ENCODE data around the gene FAM171A2. TPM values are rescaled to one million over a fixed set of nuclear protein-coding genes. Genes with fewer than 3 reads are reported as not detected.

FAM171A2 gene
- total and polyA plus RNA-seq, 2 of the 4 experiments (the other 2 are of a cell fraction): 3.2 to 5.9 TPM

GRCh38 chr17:44353672-44354331, 9.9 kb downstream of the FAM171A2 start:
- CTCF ChIA-PET: interaction anchor here (1.5 kb wide), 1 partner anchor 9 kb away, joined by 4 read pairs; the partner anchor contains the start of gene FAM171A2
- no peak overlapping the region for H3K4me3 ChIP-seq (ENCODE audit: insufficient read depth, low read depth, low read length)
- H4K8ac ChIP-seq (ENCODE audit: low read depth in 2 of 2, low read length in 2 of 2): no peak overlapping the region
- DNase-seq (no peak), ATAC-seq (ENCODE audit: low read depth) (no peak)
- POLR2A ChIA-PET (ENCODE audit: unreplicated experiment): no interaction called here
- no peak overlapping the region for H4K5ac ChIP-seq (ENCODE audit: low read depth, low read length)
- H3K27me3 ChIP-seq (ENCODE audit: control insufficient read depth, insufficient read depth, low read length): no peaks in the 10 kb centered on the region
- intact Hi-C loops (cut with micrococcal nuclease) (no loop called here), dilution Hi-C loops (cut with HindIII; ENCODE audit: low sequenced_read_pairs, unreplicated experiment) (no loop called here), in situ Hi-C loops (cut with MboI; ENCODE audit: low sequenced_read_pairs) (no loop called here)
- H3K23ac ChIP-seq (ENCODE audit: low read depth, low read length): no peak overlapping the region
- no peak overlapping the region for H3K56ac ChIP-seq (ENCODE audit: extremely low read depth, insufficient read depth, low read length)
- 57% methylated on average over 67 of the region's 98 CpGs; no CpG with 5 or more reads in 1 of the 2 experiments for WGBS, 2 experiments (ENCODE audit: extremely low coverage in 2 of 2, insufficient read length in 1 of 2)
- no peak overlapping the region for H3K4me2 ChIP-seq (ENCODE audit: low read depth, low read length)
- H2BK15ac ChIP-seq (ENCODE audit: low read depth, low read length): no peak overlapping the region
- H3K27ac ChIP-seq (ENCODE audit: insufficient read depth, low read length): no peak overlapping the region
- H3K9ac ChIP-seq (ENCODE audit: low read depth, low read length): no peak overlapping the region
- H2BK20ac ChIP-seq (ENCODE audit: low read depth, low read length): no peak overlapping the region
- no TSS peak for BruUV-seq (replicated peaks)
- H2BK120ac ChIP-seq (ENCODE audit: low read depth, low read length): no peak overlapping the region
- H3K14ac ChIP-seq (replicated peaks; ENCODE audit: low read depth, low read length): no peak overlapping the region
- H3K4ac ChIP-seq (ENCODE audit: low read depth, low read length): no peak overlapping the region
- no peak overlapping the region for H2AK9ac ChIP-seq (replicated peaks; ENCODE audit: low read depth, low read length, poor library complexity)
- no peak overlapping the region for H2BK5ac ChIP-seq (ENCODE audit: low read depth, low read length, poor library complexity, severe bottlenecking)
- H4K91ac ChIP-seq (ENCODE audit: insufficient read depth, low read depth, low read length): no peak overlapping the region
- no peak overlapping the region for H3K18ac ChIP-seq (ENCODE audit: low read depth, low read length)
- H3K4me1 ChIP-seq (ENCODE audit: control insufficient read depth, insufficient read depth, low read length): no peaks in the 10 kb centered on the region
- H3K36me3 ChIP-seq (ENCODE audit: control insufficient read depth, insufficient read depth, low read length): peaks cover 44% of the 10 kb centered on the region
- TF ChIP-seq, protein P1, sequence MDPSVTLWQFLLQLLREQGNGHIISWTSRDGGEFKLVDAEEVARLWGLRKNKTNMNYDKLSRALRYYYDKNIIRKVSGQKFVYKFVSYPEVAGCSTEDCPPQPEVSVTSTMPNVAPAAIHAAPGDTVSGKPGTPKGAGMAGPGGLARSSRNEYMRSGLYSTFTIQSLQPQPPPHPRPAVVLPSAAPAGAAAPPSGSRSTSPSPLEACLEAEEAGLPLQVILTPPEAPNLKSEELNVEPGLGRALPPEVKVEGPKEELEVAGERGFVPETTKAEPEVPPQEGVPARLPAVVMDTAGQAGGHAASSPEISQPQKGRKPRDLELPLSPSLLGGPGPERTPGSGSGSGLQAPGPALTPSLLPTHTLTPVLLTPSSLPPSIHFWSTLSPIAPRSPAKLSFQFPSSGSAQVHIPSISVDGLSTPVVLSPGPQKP (IDR thresholded peaks at IDR 0.05; ENCODE audit: borderline replicate concordance, low read depth, low read length): no peak
- no peak for TF ChIP-seq FOS (IDR thresholded peaks at IDR 0.05; ENCODE audit: low read depth, low read length)
- no peak for TF ChIP-seq POLR2A (IDR thresholded peaks at IDR 0.05; ENCODE audit: low read depth, low read length)
- peaks cover 0 to 6% of the 10 kb centered on the region in 2 experiments; a peak in 1 of 4 replicates for H3K79me1 ChIP-seq (ENCODE audit: low read depth in 1 of 2, low read length in 2 of 2)
- H2AFZ ChIP-seq (replicated peaks; ENCODE audit: low read length, poor library complexity): peak overlapping the region; percentile 21
- peaks cover 10% of the 10 kb centered on the region for H4K20me1 ChIP-seq (ENCODE audit: insufficient read depth, low read length)
- H2AK5ac ChIP-seq (ENCODE audit: low read depth, low read length): no peak overlapping the region
- H3K9me3 ChIP-seq (ENCODE audit: control insufficient read depth, insufficient read depth, low read length): no peaks in the 10 kb centered on the region
- no peaks in the 10 kb centered on the region for H3K9me1 ChIP-seq (ENCODE audit: insufficient read depth, low read length)

Data from IMR-90 (cell line).